ENCODE data around the gene SPDYA.
"Not testable (repeated sequence)": the region's sequence is repeated elsewhere in the genome, so short reads cannot be mapped to it uniquely, and the experiment has no call there.

The SPDYA gene

GRCh38 chr2:28778392-28778791 lies 32.2 kb upstream of the SPDYA start:
- Histone ChIP-seq H3K9ac (no peak overlapping the region), H3K27ac (no peak overlapping the region), H2AFZ (no peak overlapping the region), H3K79me2 (peaks cover 29% of the 10 kb centered on the region), H3K36me3 (ENCODE audit: control insufficient read depth, insufficient read depth, low read length) (no peaks in the 10 kb centered on the region), H3K27me3 (ENCODE audit: control insufficient read depth, insufficient read depth, low read length) (no peaks in the 10 kb centered on the region), H3K4me1 (peaks cover 2% of the 10 kb centered on the region), H3K4me3 (ENCODE audit: low read depth, low read length) (no peak overlapping the region), H3K4me2 (ENCODE audit: low read length) (no peak overlapping the region), H3K9me3 (ENCODE audit: control insufficient read depth, low read length) (no peaks in the 10 kb centered on the region)
- no peak for TF ChIP-seq CTCF (IDR thresholded peaks at IDR 0.05)

- H3K27ac ChIP-seq, result no peak overlapping the region
- no peak overlapping the region for H3K4me2 ChIP-seq (ENCODE audit: low read length)
- H3K36me3 ChIP-seq (ENCODE audit: control insufficient read depth, insufficient read depth, low read length), result no peaks in the 10 kb centered on the region
- H3K27me3 ChIP-seq (ENCODE audit: control insufficient read depth, insufficient read depth, low read length), result no peaks in the 10 kb centered on the region
- no peak overlapping the region for H2AFZ ChIP-seq
- no peak overlapping the region for H3K4me3 ChIP-seq (ENCODE audit: low read depth, low read length)
- peaks cover 2% of the 10 kb centered on the region for H3K4me1 ChIP-seq
- H3K79me2 ChIP-seq, result peaks cover 28% of the 10 kb centered on the region
- no peak overlapping the region for H3K9ac ChIP-seq
- TF ChIP-seq CTCF (IDR thresholded peaks at IDR 0.05), result no peak
- H3K9me3 ChIP-seq (ENCODE audit: control insufficient read depth, low read length), result no peaks in the 10 kb centered on the region
These were observed 31.6 kb upstream of the SPDYA start for GRCh38 chr2:28779001-28779400.

GRCh38 chr2:28780496-28780895 lies 30.1 kb upstream of the SPDYA start:
- H3K9ac ChIP-seq, result no peak overlapping the region
- H3K36me3 ChIP-seq (ENCODE audit: control insufficient read depth, insufficient read depth, low read length), result no peaks in the 10 kb centered on the region
- H2AFZ ChIP-seq, result no peak overlapping the region
- H3K27me3 ChIP-seq (ENCODE audit: control insufficient read depth, insufficient read depth, low read length), result no peaks in the 10 kb centered on the region
- peaks cover 28% of the 10 kb centered on the region for H3K79me2 ChIP-seq
- H3K4me3 ChIP-seq (ENCODE audit: low read depth, low read length), result no peak overlapping the region
- H3K9me3 ChIP-seq (ENCODE audit: control insufficient read depth, low read length), result no peaks in the 10 kb centered on the region
- no peak for TF ChIP-seq CTCF (IDR thresholded peaks at IDR 0.05)
- H3K27ac ChIP-seq, result no peak overlapping the region
- no peak overlapping the region for H3K4me2 ChIP-seq (ENCODE audit: low read length)
- peaks cover 2% of the 10 kb centered on the region for H3K4me1 ChIP-seq

- H3K4me3 ChIP-seq (ENCODE audit: low read depth, low read length), result no peak overlapping the region
- no peak overlapping the region for H3K4me2 ChIP-seq (ENCODE audit: low read length)
- peaks cover 2% of the 10 kb centered on the region for H3K4me1 ChIP-seq
- TF ChIP-seq CTCF (IDR thresholded peaks at IDR 0.05), result no peak
- no peaks in the 10 kb centered on the region for H3K9me3 ChIP-seq (ENCODE audit: control insufficient read depth, low read length)
- no peak overlapping the region for H3K9ac ChIP-seq
- peaks cover 25% of the 10 kb centered on the region for H3K79me2 ChIP-seq
- H2AFZ ChIP-seq, result no peak overlapping the region
- no peaks in the 10 kb centered on the region for H3K36me3 ChIP-seq (ENCODE audit: control insufficient read depth, insufficient read depth, low read length)
- H3K27me3 ChIP-seq (ENCODE audit: control insufficient read depth, insufficient read depth, low read length), result no peaks in the 10 kb centered on the region
- H3K27ac ChIP-seq, result no peak overlapping the region
These were observed 28.2 kb upstream of the SPDYA start for GRCh38 chr2:28782423-28782822.

GRCh38 chr2:28784570-28784969 lies 26.1 kb upstream of the SPDYA start:
- not testable (repeated sequence) for H3K9ac ChIP-seq; H3K4me2 ChIP-seq (ENCODE audit: low read length); H3K4me3 ChIP-seq (ENCODE audit: low read depth, low read length); H3K36me3 ChIP-seq (ENCODE audit: control insufficient read depth, insufficient read depth, low read length); H3K4me1 ChIP-seq; H3K27me3 ChIP-seq (ENCODE audit: control insufficient read depth, insufficient read depth, low read length); H2AFZ ChIP-seq; H3K27ac ChIP-seq; H3K9me3 ChIP-seq (ENCODE audit: control insufficient read depth, low read length)
- peaks cover 30% of the 10 kb centered on the region for H3K79me2 ChIP-seq
